H1 (cell line): Measurements from ENCODE around the gene GATA5. TPM values are rescaled to one million over a fixed set of nuclear protein-coding genes. Genes with fewer than 3 reads are reported as not detected.

Experiments used
- E2F6 ChIP-seq: IDR thresholded peaks from 2 replicates; pipeline ENCODE4 v1.6.1; 2012; ENCODE audit warnings: inconsistent platforms
- GABPA ChIP-seq: IDR thresholded peaks from 2 replicates; pipeline ENCODE4 v1.6.1; 2011; ENCODE audit warnings: mild to moderate bottlenecking, low read length, moderate library complexity, borderline replicate concordance; ENCODE audit not compliant: insufficient read depth
- GTF2F1 ChIP-seq: IDR thresholded peaks from 2 replicates; pipeline ENCODE4 v1.6.1; 2012; ENCODE audit warnings: low read depth, low read length, improper control_type of control experiment, borderline replicate concordance
- KDM1A ChIP-seq: fragments of 200-600, 300-600 bp; sonication (generic); IDR thresholded peaks from 2 replicates; pipeline ENCODE4 v1.7.1; 2016; ENCODE audit warnings: mild to moderate bottlenecking, low read length, borderline replicate concordance
- polyA plus RNA-seq, 7 experiments: library from polyadenylated mRNA; depleted of rRNA in 3 of 7; stranded (reverse) in 5 of 7; unstranded in 2 of 7; fragments of >200 nt in 5 of 7; fragments of 200-250 nt in 2 of 7; gene quantifications; 1 replicate in 5 of 7; 2 replicates in 1 of 7; 4 replicates in 1 of 7; pipeline versions ENCODE4 v1.2.1 to v1.2.3, GENCODE V29; 2011 to 2013; ENCODE audit warnings: missing spikeins in 2 of 7, mixed read lengths in 2 of 7
- total RNA-seq: library from RNA; stranded (reverse); fragmentation: NEBNext Ultra II Directional; extraction: Animal tissue kit (Norgen Biotek cat#: 25700); gene quantifications from 2 replicates; pipeline ENCODE4 v1.2.1, GENCODE V29; 2021

Gene GATA5
- total and polyA plus RNA-seq, 2 of the 8 experiments (the other 6 are each of a cell fraction or from before 2014, with no cell fraction given), result 0.08 to 0.11 TPM

GRCh38 chr20:62515280-62515679, 39.5 kb upstream of the GATA5 start (continued):
- TF ChIP-seq GABPA (no peak), E2F6 (no peak), GTF2F1 (no peak), KDM1A (no peak)
